Stimulated activated CD4-positive, alpha-beta T cell treated with anti-CD3 and anti-CD28 coated beads, Interleukin-4, amount 100 ng/mL, for 48 hours (primary cell): ENCODE data around the gene ISM1.

Experiments used
- DNase-seq, 2 donors: peaks; one replicate each; pipeline ENCODE4 v3.0.0-alpha.2; 2020; ENCODE audit warnings: low read depth in 2 of 2

Gene ISM1

GRCh38 chr20:13348311-13349234, 127.5 kb downstream of the ISM1 start:
- DNase-seq, result no peak

- no peak for DNase-seq
These were observed 128.1 kb downstream of the ISM1 start for GRCh38 chr20:13349235-13349604.
